MM.1S (cell line): ENCODE results near the gene PTPRR.

Experiments
- CTCF ChIP-seq: fragments of 300-600 bp; sonication (generic); IDR thresholded peaks from 2 replicates; pipeline ENCODE4 v1.5.1; 2016; ENCODE audit warnings: antibody characterized with exemption, low read length, mixed read lengths
- EZH2 ChIP-seq: fragments of 300-600 bp; sonication (generic); optimal IDR thresholded peaks from 2 replicates; pipeline ENCODE3; 2017; ENCODE audit warnings: low read depth, mild to moderate bottlenecking, antibody characterized with exemption, low read length, mixed read lengths
- EZH2phosphoT487 ChIP-seq: fragments of 300-600 bp; sonication (generic); IDR thresholded peaks from 2 replicates; pipeline ENCODE4 v1.6.1; 2018; ENCODE audit warnings: antibody characterized with exemption, low read length

GRCh38 chr12:70845268-70845667 lies 75.3 kb downstream of the PTPRR start:
- TF ChIP-seq CTCF (no peak), EZH2 (no peak), EZH2phosphoT487 (no peak)
